GM23248 (cell line): ENCODE results near the gene TIMM10B. TPM values are rescaled to one million over a fixed set of nuclear protein-coding genes. Genes with fewer than 3 reads are reported as not detected.
"Not testable (repeated sequence)": the region's sequence is repeated elsewhere in the genome, so short reads cannot be mapped to it uniquely, and the experiment has no call there.

Experiments
- DNase-seq: peaks from one replicate; pipeline ENCODE4 v3.0.0-alpha.2; 2015
- H2AFZ ChIP-seq: fragments of 200-600 bp; sonication (generic); 2 replicates; pipeline ENCODE4 v1.6.1; 2016; ENCODE audit warnings: antibody characterized with exemption
- H3F3A ChIP-seq: fragments of 200-600 bp; sonication (generic); 2 replicates; pipeline ENCODE4 v1.6.1; 2016; ENCODE audit warnings: mild to moderate bottlenecking, antibody characterized with exemption, mixed run types; ENCODE audit not compliant: insufficient read depth
- H3K27ac ChIP-seq: fragments of 200-600 bp; sonication (generic); 2 replicates; pipeline ENCODE4 v1.5.1; 2016; ENCODE audit warnings: mild to moderate bottlenecking
- H3K27me3 ChIP-seq: fragments of 200-600 bp; sonication (generic); replicated peaks from 2 replicates; pipeline ENCODE4 v1.6.1; 2016; ENCODE audit warnings: mild to moderate bottlenecking; ENCODE audit not compliant: insufficient read depth
- H3K36me3 ChIP-seq: fragments of 200-600 bp; sonication (generic); 2 replicates; pipeline ENCODE4 v1.6.1; 2016; ENCODE audit warnings: low read depth, mild to moderate bottlenecking
- H3K4me1 ChIP-seq: fragments of 200-600 bp; sonication (generic); 2 replicates; pipeline ENCODE4 v1.6.1; 2016; ENCODE audit warnings: mild to moderate bottlenecking; ENCODE audit not compliant: insufficient read depth
- H3K4me2 ChIP-seq: fragments of 200-600 bp; sonication (generic); one replicate; pipeline ENCODE4 v1.6.1; 2016; ENCODE audit warnings: mild to moderate bottlenecking; ENCODE audit not compliant: unreplicated experiment
- H3K4me3 ChIP-seq: fragments of 200-600 bp; sonication (generic); 2 replicates; pipeline ENCODE4 v1.5.1; 2016; ENCODE audit warnings: mild to moderate bottlenecking
- H3K79me2 ChIP-seq: fragments of 200-600 bp; sonication (generic); 2 replicates; pipeline ENCODE4 v1.6.1; 2016; ENCODE audit warnings: mild to moderate bottlenecking; ENCODE audit not compliant: insufficient read depth
- H3K9ac ChIP-seq: fragments of 200-600 bp; sonication (generic); 2 replicates; pipeline ENCODE4 v1.6.1; 2016; ENCODE audit warnings: mild to moderate bottlenecking
- H3K9me2 ChIP-seq: fragments of 200-600 bp; sonication (generic); 2 replicates; pipeline ENCODE4 v1.6.1; 2016; ENCODE audit warnings: mixed run types, mild to moderate bottlenecking, moderate library complexity; ENCODE audit not compliant: insufficient read depth
- H3K9me3 ChIP-seq: fragments of 200-600 bp; sonication (generic); one replicate; pipeline ENCODE4 v1.6.1; 2017; ENCODE audit warnings: low read depth
- H4K20me1 ChIP-seq: fragments of 200-600 bp; sonication (generic); 2 replicates; pipeline ENCODE4 v1.6.0; 2016; ENCODE audit not compliant: insufficient read depth
- EZH2 ChIP-seq: fragments of 200-600 bp; sonication (generic); IDR thresholded peaks from 2 replicates; pipeline ENCODE4 v1.6.1; 2018; ENCODE audit warnings: antibody characterized with exemption, mild to moderate bottlenecking; ENCODE audit not compliant: insufficient read depth, poor library complexity, severe bottlenecking
- EZH2phosphoT487 ChIP-seq: fragments of 200-600 bp; sonication (generic); IDR thresholded peaks from 2 replicates; pipeline ENCODE4 v1.6.1; 2018; ENCODE audit warnings: antibody characterized with exemption, moderate library complexity, mild to moderate bottlenecking, low read depth; ENCODE audit not compliant: insufficient read depth
- WGBS, 2 experiments: methylation state at CpG; one replicate each; pipeline ENCODE4 v1.1.6; 2015 to 2017; ENCODE audit warnings: low lambda C conversion rate in 2 of 2, low coverage in 1 of 2; ENCODE audit errors: missing lambda C conversion rate in 2 of 2; 5-methylcytosine and 5-hydroxymethylcytosine counted together
- in situ Hi-C: fragments of 300-500 bp; cut with MboI; formaldehyde crosslinking; loops from 2 replicates; pipeline ENCODE4 v1.15.0; 2020
- polyA plus RNA-seq: library from polyadenylated mRNA; unstranded; fragments of >200 nt; fragmentation: Nextera tagmentation; extraction: Ambion mirVana; gene quantifications from 2 replicates; pipeline ENCODE4 v1.2.1, GENCODE V29; 2016
- total RNA-seq: library from RNA; depleted of rRNA; stranded (reverse); fragments of >200 nt; shearing (Covaris generic); gene quantifications from 2 replicates; pipeline ENCODE4 v1.2.3, GENCODE V29; 2014

TIMM10B gene
- total and polyA plus RNA-seq, 2 experiments from 2014 or later: 35.4 to 43.8 TPM

GRCh38 chr11:6520265-6520664, 39.0 kb downstream of the TIMM10B start:
- Histone ChIP-seq H3K9me3 (no peaks in the 10 kb centered on the region), H3F3A (peaks cover 5% of the 10 kb centered on the region; the same call in 1 of the 2 replicates), H3K4me3 (no peak overlapping the region), H2AFZ (no peak overlapping the region), H3K27ac (no peak overlapping the region), H3K4me2 (no peak overlapping the region), H3K27me3 (no peaks in the 10 kb centered on the region), H3K4me1 (peaks cover 10% of the 10 kb centered on the region), H3K79me2 (no peaks in the 10 kb centered on the region), H4K20me1 (no peaks in the 10 kb centered on the region), H3K9me2 (0 out of 2 replicates have a peak, but pooled peaks cover 3% of the 10 kb centered on the region), H3K9ac (no peak overlapping the region), H3K36me3 (peaks cover 13% of the 10 kb centered on the region; the same call in 1 of the 2 replicates)
- WGBS, 2 experiments: 70 to 78% methylated on average over 3 of the region's 3 CpGs
- no peak for TF ChIP-seq EZH2
- no peak for TF ChIP-seq EZH2phosphoT487
- in situ Hi-C loops: no loop called here
- DNase-seq: no peak

DNA sequence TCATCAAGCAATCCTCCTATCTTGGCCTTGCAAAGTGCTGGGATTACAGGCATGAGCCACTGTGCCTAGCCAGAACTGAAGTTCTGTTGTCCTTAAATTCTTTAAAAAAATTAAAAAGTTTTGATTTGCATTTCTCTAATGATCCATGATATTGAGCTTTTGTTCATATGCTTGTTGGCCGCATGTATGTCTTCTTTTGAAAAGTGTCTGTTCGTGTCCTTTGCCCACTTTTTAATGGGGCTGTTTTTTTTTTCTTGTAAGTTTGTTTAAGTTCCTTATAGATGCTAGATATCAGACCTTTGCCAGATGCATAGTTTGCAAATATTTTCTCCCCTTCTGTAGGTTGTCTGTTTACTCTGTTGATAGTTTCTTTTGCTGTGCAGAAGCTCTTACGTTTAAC, 40.6 kb downstream of the TIMM10B start:
- H3K27ac ChIP-seq, H3K4me2 ChIP-seq, H3K4me1 ChIP-seq, H3K27me3 ChIP-seq, DNase-seq, H3K9me3 ChIP-seq, H3K9me2 ChIP-seq, H4K20me1 ChIP-seq, H3K9ac ChIP-seq, in situ Hi-C loops, H3F3A ChIP-seq, H3K79me2 ChIP-seq, H3K36me3 ChIP-seq, H2AFZ ChIP-seq, H3K4me3 ChIP-seq: not testable (repeated sequence)
- WGBS, 2 experiments: 96 to 97% methylated on average over 3 of the region's 3 CpGs

DNA sequence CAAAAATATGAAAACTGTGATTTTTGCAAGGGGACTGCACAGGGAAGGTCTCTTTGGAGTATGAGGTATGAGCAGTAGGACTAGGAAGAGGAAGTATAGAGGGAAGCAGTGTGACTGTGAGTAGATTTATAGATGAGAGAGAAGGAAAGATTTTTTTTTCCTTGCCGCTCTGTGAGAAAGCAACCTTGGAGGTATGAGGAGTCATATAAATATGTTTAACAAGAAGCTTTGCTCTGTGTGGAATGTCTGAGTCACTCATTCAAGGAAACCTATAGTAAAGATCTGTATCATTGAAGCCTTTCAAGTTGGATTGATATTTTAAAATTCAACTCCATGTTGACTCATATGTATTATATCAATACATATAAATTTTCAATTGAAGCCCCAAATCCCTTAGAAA, 42.0 kb downstream of the TIMM10B start:
- no peaks in the 10 kb centered on the region for H4K20me1 ChIP-seq
- peak; percentile 84 for DNase-seq
- H2AFZ ChIP-seq: no peak overlapping the region
- in situ Hi-C loops: no loop called here
- H3K27me3 ChIP-seq: no peaks in the 10 kb centered on the region
- WGBS, 2 experiments: 0 to 8% methylated on average over 1 of the region's 1 CpG
- 0 out of 2 replicates have a peak, but pooled peaks cover 3% of the 10 kb centered on the region for H3K9me2 ChIP-seq
- H3K9ac ChIP-seq: no peak overlapping the region
- no peaks in the 10 kb centered on the region for H3K79me2 ChIP-seq
- no peak overlapping the region; the same call in 1 of the 2 replicates for H3K27ac ChIP-seq
- peaks cover 5% of the 10 kb centered on the region; the same call in 1 of the 2 replicates for H3F3A ChIP-seq
- TF ChIP-seq EZH2phosphoT487 (no peak), EZH2 (no peak)
- H3K4me1 ChIP-seq: peaks cover 10% of the 10 kb centered on the region
- H3K4me3 ChIP-seq: no peak overlapping the region
- peaks cover 4% of the 10 kb centered on the region; the same call in 1 of the 2 replicates for H3K36me3 ChIP-seq
- no peaks in the 10 kb centered on the region for H3K9me3 ChIP-seq
- peak overlapping the region; percentile 19 for H3K4me2 ChIP-seq

- H3F3A ChIP-seq: peaks cover 5% of the 10 kb centered on the region; the same call in 1 of the 2 replicates
- TF ChIP-seq EZH2 (no peak), EZH2phosphoT487 (no peak)
- no peak overlapping the region for H3K27ac ChIP-seq
- H3K4me3 ChIP-seq: no peak overlapping the region
- no peaks in the 10 kb centered on the region for H4K20me1 ChIP-seq
- peaks cover 10% of the 10 kb centered on the region for H3K4me1 ChIP-seq
- 78 to 80% methylated on average over 3 of the region's 3 CpGs for WGBS, 2 experiments
- no peak overlapping the region for H3K4me2 ChIP-seq
- no peaks in the 10 kb centered on the region for H3K9me3 ChIP-seq
- H3K9me2 ChIP-seq: 0 out of 2 replicates have a peak, but pooled peaks cover 3% of the 10 kb centered on the region
- no peak overlapping the region for H3K9ac ChIP-seq
- no peaks in the 10 kb centered on the region for H3K36me3 ChIP-seq
- DNase-seq: peak; percentile 19
- no peak overlapping the region for H2AFZ ChIP-seq
- in situ Hi-C loops: no loop called here
- H3K27me3 ChIP-seq: no peaks in the 10 kb centered on the region
- no peaks in the 10 kb centered on the region for H3K79me2 ChIP-seq
Measured at GRCh38 chr11:6526411-6527135, 45.3 kb downstream of the TIMM10B start.
